Gastroesophageal sphincter (tissue), 3 donors: ENCODE data around the gene RPTOR.

Source experiments
- CTCF ChIP-seq, 4 experiments: fragments of 200-600 bp in 2 of 4; fragments of 450-650 bp in 2 of 4; sonication (generic) in 1 of 4; IDR thresholded peaks; one replicate each; pipeline ENCODE4 v1.5.1; 2017 to 2019; ENCODE audit warnings: antibody characterized with exemption in 4 of 4, mild to moderate bottlenecking in 2 of 4, moderate library complexity in 2 of 4
- POLR2A ChIP-seq, 2 donors: fragments of 450-650 bp; IDR thresholded peaks; one replicate each; pipeline ENCODE4 v1.6.1; 2017; ENCODE audit warnings: antibody characterized with exemption in 2 of 2, mild to moderate bottlenecking in 2 of 2, moderate library complexity in 1 of 2
- POLR2AphosphoS5 ChIP-seq: sonication (generic); formaldehyde crosslinking; IDR thresholded peaks from one replicate; pipeline ENCODE4 v1.6.1; 2017; ENCODE audit warnings: antibody characterized with exemption

- TF ChIP-seq POLR2A (IDR thresholded peaks at IDR 0.05) = no peak
- TF ChIP-seq POLR2AphosphoS5 = no peak
- TF ChIP-seq CTCF (IDR thresholded peaks at IDR 0.05) = no peak
These were observed 23.6 kb downstream of the RPTOR start for GRCh38 chr17:80568246-80568645.
